Smooth muscle cell (in vitro differentiated cells): ENCODE data around the gene KRT83. TPM values are rescaled to one million over a fixed set of nuclear protein-coding genes. Genes with fewer than 3 reads are reported as not detected.
"Not testable (repeated sequence)": the region's sequence is repeated elsewhere in the genome, so short reads cannot be mapped to it uniquely, and the experiment has no call there.

Source experiments
- DNase-seq: peaks from one replicate; lab custom pipeline; 2025; ENCODE audit not compliant: unreplicated experiment; lab: John Stamatoyannopoulos, UW
- H2AFZ ChIP-seq: fragments of 200-600 bp; sonication (generic); 2 replicates; pipeline ENCODE4 v1.6.0; 2016; ENCODE audit warnings: antibody characterized with exemption, low read depth, mild to moderate bottlenecking
- H3F3A ChIP-seq: fragments of 200-600 bp; sonication (generic); 2 replicates; pipeline ENCODE4 v1.6.0; 2017; ENCODE audit warnings: antibody characterized with exemption, low read depth
- H3K27ac ChIP-seq: fragments of 200-600 bp; sonication (generic); 2 replicates; pipeline ENCODE4 v1.5.1; 2016; ENCODE audit warnings: low read depth, mild to moderate bottlenecking
- H3K27me3 ChIP-seq: fragments of 200-600 bp; sonication (generic); 2 replicates; pipeline ENCODE4 v1.6.1; 2016; ENCODE audit warnings: low read depth, mild to moderate bottlenecking
- H3K36me3 ChIP-seq: fragments of 200-600 bp; sonication (generic); 2 replicates; pipeline ENCODE4 v1.5.1; 2016; ENCODE audit warnings: low read depth
- H3K4me1 ChIP-seq: fragments of 200-600 bp; sonication (generic); 2 replicates; pipeline ENCODE4 v1.5.1; 2016; ENCODE audit warnings: low read depth
- H3K4me2 ChIP-seq: fragments of 200-600 bp; sonication (generic); 2 replicates; pipeline ENCODE4 v1.6.0; 2016; ENCODE audit warnings: mild to moderate bottlenecking
- H3K4me3 ChIP-seq: fragments of 200-600 bp; sonication (generic); 2 replicates; pipeline ENCODE4 v1.5.1; 2016; ENCODE audit warnings: mild to moderate bottlenecking
- H3K79me2 ChIP-seq: fragments of 200-600 bp; sonication (generic); 2 replicates; pipeline ENCODE4 v1.6.0; 2016; ENCODE audit warnings: low read depth, mild to moderate bottlenecking
- H3K9ac ChIP-seq: fragments of 200-600 bp; sonication (generic); 2 replicates; pipeline ENCODE4 v1.6.0; 2016; ENCODE audit warnings: low read depth
- H3K9me3 ChIP-seq: fragments of 200-600 bp; sonication (generic); replicated peaks from 2 replicates; pipeline ENCODE4 v1.5.1; 2016; ENCODE audit warnings: low read depth
- H4K20me1 ChIP-seq: fragments of 200-600 bp; sonication (generic); 2 replicates; pipeline ENCODE4 v1.6.0; 2016; ENCODE audit warnings: low read depth
- CTCF ChIP-seq: fragments of 200-600 bp; sonication (generic); IDR thresholded peaks from 2 replicates; pipeline ENCODE4 v1.5.1; 2017; ENCODE audit warnings: borderline replicate concordance, mild to moderate bottlenecking, antibody characterized with exemption; ENCODE audit not compliant: insufficient read depth, poor library complexity, severe bottlenecking
- WGBS: methylation state at CpG from one replicate; pipeline ENCODE4 v1.1.7; 2016; ENCODE audit warnings: low lambda C conversion rate; 5-methylcytosine and 5-hydroxymethylcytosine counted together
- polyA plus RNA-seq: library from polyadenylated mRNA; unstranded; fragments of >200 nt; fragmentation: Nextera tagmentation; extraction: Ambion mirVana; gene quantifications from 2 replicates; pipeline ENCODE4 v1.2.1, GENCODE V29; 2016
- total RNA-seq: library from RNA; depleted of rRNA; stranded (reverse); fragments of >200 nt; gene quantifications from 2 replicates; pipeline ENCODE4 v1.2.3, GENCODE V29; 2014

The KRT83 gene
- total and polyA plus RNA-seq, 2 experiments from 2014 or later, result not detected

GRCh38 chr12:52307836-52308805 is 13.1 kb downstream of the KRT83 start:
- peak overlapping the region; percentile 67 for H2AFZ ChIP-seq
- H3K27ac ChIP-seq, result no peak overlapping the region
- H3K9me3 ChIP-seq, result no peaks in the 10 kb centered on the region
- no peaks in the 10 kb centered on the region for H3K36me3 ChIP-seq
- H3K4me1 ChIP-seq, result peaks cover 4% of the 10 kb centered on the region
- H4K20me1 ChIP-seq, result no peaks in the 10 kb centered on the region
- peak overlapping the region; percentile 53 for H3K4me3 ChIP-seq
- no peak for TF ChIP-seq CTCF
- peak; percentile 36 for DNase-seq
- 13% methylated on average over 66 of the region's 71 CpGs for WGBS
- H3F3A ChIP-seq, result no peaks in the 10 kb centered on the region
- H3K79me2 ChIP-seq, result no peaks in the 10 kb centered on the region
- peaks cover 30% of the 10 kb centered on the region for H3K27me3 ChIP-seq
- H3K9ac ChIP-seq, result peak overlapping the region; percentile 57
- H3K4me2 ChIP-seq, result peak overlapping the region; percentile 92

GRCh38 chr12:52306731-52307130 is 14.5 kb downstream of the KRT83 start:
- H3K4me1 ChIP-seq, result peaks cover 4% of the 10 kb centered on the region
- no peak overlapping the region for H2AFZ ChIP-seq
- no peaks in the 10 kb centered on the region for H3K9me3 ChIP-seq
- no peaks in the 10 kb centered on the region for H4K20me1 ChIP-seq
- H3K4me3 ChIP-seq, result no peak overlapping the region
- no peak overlapping the region for H3K9ac ChIP-seq
- H3F3A ChIP-seq, result no peaks in the 10 kb centered on the region
- H3K36me3 ChIP-seq, result no peaks in the 10 kb centered on the region
- 99% methylated on average over 2 of the region's 2 CpGs for WGBS
- no peaks in the 10 kb centered on the region for H3K79me2 ChIP-seq
- no peak overlapping the region for H3K4me2 ChIP-seq
- H3K27me3 ChIP-seq, result peaks cover 21% of the 10 kb centered on the region
- TF ChIP-seq CTCF, result no peak
- H3K27ac ChIP-seq, result no peak overlapping the region
- no peak for DNase-seq

GRCh38 chr12:52305921-52306705 is 15.1 kb downstream of the KRT83 start:
- peak; percentile 22 for TF ChIP-seq CTCF
- H3K9ac ChIP-seq, result no peak overlapping the region
- DNase-seq, result no peak
- peaks cover 21% of the 10 kb centered on the region for H3K27me3 ChIP-seq
- H3K4me2 ChIP-seq, result no peak overlapping the region
- no peaks in the 10 kb centered on the region for H4K20me1 ChIP-seq
- 60% methylated on average over 11 of the region's 11 CpGs for WGBS
- no peak overlapping the region for H3K27ac ChIP-seq
- H3K4me3 ChIP-seq, result no peak overlapping the region
- no peaks in the 10 kb centered on the region for H3F3A ChIP-seq
- no peaks in the 10 kb centered on the region for H3K79me2 ChIP-seq
- no peak overlapping the region for H2AFZ ChIP-seq
- H3K36me3 ChIP-seq, result no peaks in the 10 kb centered on the region
- H3K9me3 ChIP-seq, result no peaks in the 10 kb centered on the region
- peaks cover 4% of the 10 kb centered on the region for H3K4me1 ChIP-seq

GRCh38 chr12:52304941-52305411 is 16.2 kb downstream of the KRT83 start:
- 85% methylated on average over 15 of the region's 15 CpGs for WGBS

GRCh38 chr12:52302242-52302914 is 18.8 kb downstream of the KRT83 start:
- H3K79me2 ChIP-seq, H3K9ac ChIP-seq, H2AFZ ChIP-seq, H3K36me3 ChIP-seq, H3K9me3 ChIP-seq, H4K20me1 ChIP-seq, H3K4me2 ChIP-seq, H3F3A ChIP-seq, H3K4me1 ChIP-seq, H3K27ac ChIP-seq, DNase-seq, H3K4me3 ChIP-seq: not testable (repeated sequence)
- peaks cover 45% of the 10 kb centered on the region for H3K27me3 ChIP-seq
- no CpG with 5 or more reads among the region's 5 CpGs for WGBS

More at GRCh38 chr12:52304941-52305411, 16.2 kb downstream of the KRT83 start:
- not testable (repeated sequence) for H3F3A ChIP-seq, H3K79me2 ChIP-seq, H3K4me3 ChIP-seq, H3K27ac ChIP-seq, H3K9me3 ChIP-seq, H4K20me1 ChIP-seq, H2AFZ ChIP-seq, DNase-seq, H3K9ac ChIP-seq, H3K36me3 ChIP-seq, H3K4me2 ChIP-seq, H3K4me1 ChIP-seq
- peaks cover 32% of the 10 kb centered on the region for H3K27me3 ChIP-seq
